Prostate gland (tissue), 2 donors: ENCODE results near the gene LZTR1. TPM values are rescaled to one million over a fixed set of nuclear protein-coding genes. Genes with fewer than 3 reads are reported as not detected.

Source experiments
- DNase-seq: peaks from one replicate; pipeline ENCODE4 v3.0.0-alpha.2; 2019; ENCODE audit warnings: low spot score
- H3K27ac ChIP-seq, 2 donors: fragments of 200-600 bp; sonication (generic); 2 replicates each; pipeline ENCODE4 v1.5.1; 2017 to 2019
- H3K27me3 ChIP-seq: fragments of 200-600 bp; sonication (generic); replicated peaks from 2 replicates; pipeline ENCODE4 v1.5.1; 2019; ENCODE audit not compliant: insufficient read depth
- H3K36me3 ChIP-seq, 2 donors: fragments of 200-600 bp; sonication (generic); 1 replicate in 1 of 2; 2 replicates in 1 of 2; pipeline versions ENCODE4 v1.5.1 to v1.8.1; 2017 to 2019
- H3K4me1 ChIP-seq: fragments of 200-600 bp; sonication (generic); replicated peaks from 2 replicates; pipeline ENCODE4 v1.5.1; 2019
- H3K4me3 ChIP-seq, 2 donors: fragments of 200-600 bp; sonication (generic); 2 replicates each; pipeline ENCODE4 v1.5.1; 2017 to 2019
- H3K9me3 ChIP-seq: fragments of 200-600 bp; sonication (generic); 2 replicates; pipeline ENCODE4 v1.5.1; 2017
- CTCF ChIP-seq, 4 experiments: fragments of 200-600 bp in 2 of 4; fragments of 450-650 bp in 2 of 4; sonication (generic) in 2 of 4; IDR thresholded peaks; 1 replicate in 3 of 4; 2 replicates in 1 of 4; pipeline ENCODE4 v1.5.1; 2016 to 2019; ENCODE audit warnings: antibody characterized with exemption in 4 of 4, mild to moderate bottlenecking in 2 of 4, moderate library complexity in 2 of 4
- POLR2A ChIP-seq: fragments of 450-650 bp; IDR thresholded peaks from one replicate; pipeline ENCODE4 v1.6.1; 2016; ENCODE audit warnings: antibody characterized with exemption, mild to moderate bottlenecking
- POLR2AphosphoS5 ChIP-seq: sonication (generic); formaldehyde crosslinking; IDR thresholded peaks from one replicate; pipeline ENCODE4 v1.6.1; 2017; ENCODE audit warnings: antibody characterized with exemption
- whole genome bisulfite sequencing: methylation state at CpG from one replicate; pipeline ENCODE4 v1.1.5; 2018; 5-methylcytosine and 5-hydroxymethylcytosine counted together
- intact Hi-C: fragments of 100-400 bp; cut with DNase I; formaldehyde crosslinking; loops from one replicate; pipeline ENCODE4 v1.14.2; 2022
- total RNA-seq, 2 donors: library from RNA; depleted of rRNA; stranded (reverse); fragments of >200 nt; gene quantifications; one replicate each; pipeline ENCODE4 v1.1.0, GENCODE V29; 2016

The LZTR1 gene
- total RNA-seq, 2 donors from 2014 or later: 41.5 to 48.9 TPM

- Histone ChIP-seq H3K4me3 (no peak overlapping the region), H3K27me3 (no peaks in the 10 kb centered on the region), H3K27ac (no peak overlapping the region), H3K4me1 (peaks cover 5% of the 10 kb centered on the region), H3K36me3 (no peaks in the 10 kb centered on the region), H3K9me3 (no peaks in the 10 kb centered on the region)
- DNase-seq: no peak
- TF ChIP-seq POLR2AphosphoS5: no peak
- TF ChIP-seq POLR2A: no peak
- TF ChIP-seq CTCF (IDR thresholded peaks at IDR 0.05): no peak
- 95% methylated on average over 8 of the region's 13 CpGs for WGBS
- intact Hi-C loops: no loop called here
Measured at GRCh38 chr22:21028277-21029251, 46.5 kb downstream of the LZTR1 start.

- Histone ChIP-seq H3K36me3 (no peaks in the 10 kb centered on the region), H3K4me3 (no peak overlapping the region), H3K9me3 (no peaks in the 10 kb centered on the region), H3K27me3 (no peaks in the 10 kb centered on the region), H3K27ac (no peak overlapping the region), H3K4me1 (peaks cover 5% of the 10 kb centered on the region)
- TF ChIP-seq POLR2A (no peak), POLR2AphosphoS5 (no peak), CTCF (IDR thresholded peaks at IDR 0.05) (no peak)
- DNase-seq: no peak
- 70% methylated on average over 12 of the region's 12 CpGs for WGBS
- intact Hi-C loops: no loop called here
Measured at GRCh38 chr22:21029486-21030025, 47.5 kb downstream of the LZTR1 start.

- WGBS: 90% methylated on average over 14 of the region's 15 CpGs
- no peak for DNase-seq
- TF ChIP-seq CTCF (IDR thresholded peaks at IDR 0.05) (no peak), POLR2A (no peak), POLR2AphosphoS5 (no peak)
- Histone ChIP-seq H3K4me1 (peaks cover 5% of the 10 kb centered on the region), H3K4me3 (no peak overlapping the region), H3K9me3 (no peaks in the 10 kb centered on the region), H3K36me3 (no peaks in the 10 kb centered on the region), H3K27me3 (no peaks in the 10 kb centered on the region), H3K27ac (no peak overlapping the region)
- intact Hi-C loops: no loop called here
Measured at GRCh38 chr22:21030032-21030431, 47.9 kb downstream of the LZTR1 start.

GRCh38 chr22:21030621-21031544, 48.8 kb downstream of the LZTR1 start:
- Histone ChIP-seq H3K27ac (no peak overlapping the region), H3K36me3 (no peaks in the 10 kb centered on the region), H3K4me1 (peaks cover 5% of the 10 kb centered on the region), H3K4me3 (no peak overlapping the region), H3K27me3 (no peaks in the 10 kb centered on the region), H3K9me3 (no peaks in the 10 kb centered on the region)
- intact Hi-C loops: no loop called here
- DNase-seq: no peak
- WGBS: 94% methylated on average over 40 of the region's 40 CpGs
- TF ChIP-seq POLR2AphosphoS5: no peak

GRCh38 chr22:21031545-21032036, 49.5 kb downstream of the LZTR1 start:
- Histone ChIP-seq H3K4me1 (peaks cover 5% of the 10 kb centered on the region), H3K9me3 (no peaks in the 10 kb centered on the region), H3K27me3 (no peaks in the 10 kb centered on the region), H3K36me3 (no peaks in the 10 kb centered on the region), H3K27ac (no peak overlapping the region), H3K4me3 (peak overlapping the region; percentile 33 to 38)
- intact Hi-C loops: no loop called here
- DNase-seq: no peak
- WGBS: 92% methylated on average over 18 of the region's 18 CpGs
- TF ChIP-seq POLR2AphosphoS5: no peak
- TF ChIP-seq POLR2A: no peak
- TF ChIP-seq CTCF (IDR thresholded peaks at IDR 0.05): no peak
